BLaER1 (cell line): ENCODE results near the gene SSR1.
"Not testable (repeated sequence)": the region's sequence is repeated elsewhere in the genome, so short reads cannot be mapped to it uniquely, and the experiment has no call there.

Experiments used
- H3K27ac ChIP-seq: shearing (Covaris generic); formaldehyde crosslinking; 2 replicates; pipeline ENCODE4 v1.8.1; 2022
- H3K27me3 ChIP-seq: shearing (Covaris generic); formaldehyde crosslinking; 2 replicates; pipeline ENCODE4 v1.8.1; 2022
- H3K36me3 ChIP-seq: shearing (Covaris generic); formaldehyde crosslinking; 2 replicates; pipeline ENCODE4 v1.8.1; 2022
- H3K4me1 ChIP-seq: shearing (Covaris generic); formaldehyde crosslinking; 2 replicates; pipeline ENCODE4 v1.8.1; 2022
- H3K4me2 ChIP-seq: shearing (Covaris generic); formaldehyde crosslinking; 2 replicates; pipeline ENCODE4 v1.8.1; 2022
- H3K4me3 ChIP-seq: shearing (Covaris generic); formaldehyde crosslinking; 2 replicates; pipeline ENCODE4 v1.8.1; 2022
- H3K9ac ChIP-seq: shearing (Covaris generic); formaldehyde crosslinking; 2 replicates; pipeline ENCODE4 v1.8.1; 2022
- H3K9me3 ChIP-seq: shearing (Covaris generic); formaldehyde crosslinking; 2 replicates; pipeline ENCODE4 v1.8.1; 2022
- H4K20me1 ChIP-seq: shearing (Covaris generic); formaldehyde crosslinking; 2 replicates; pipeline ENCODE4 v1.8.1; 2022
- Cebpa-rat ChIP-seq: shearing (Covaris generic); IDR thresholded peaks from 2 replicates; pipeline ENCODE4 v1.8.1; 2022

Gene SSR1

GRCh38 chr6:7267466-7268091 is 45.4 kb downstream of the SSR1 start:
- Histone ChIP-seq H3K4me2 (no peak overlapping the region), H4K20me1 (no peaks in the 10 kb centered on the region), H3K36me3 (no peaks in the 10 kb centered on the region), H3K27ac (no peak overlapping the region), H3K9ac (no peak overlapping the region), H3K9me3 (no peaks in the 10 kb centered on the region), H3K27me3 (no peaks in the 10 kb centered on the region), H3K4me3 (no peak overlapping the region), H3K4me1 (peaks cover 12% of the 10 kb centered on the region)
- no peak for TF ChIP-seq Cebpa-rat

- peaks cover 13% of the 10 kb centered on the region for H3K4me1 ChIP-seq
- H3K27ac ChIP-seq = no peak overlapping the region; the same call in 1 of the 2 replicates
- no peak overlapping the region for H3K9ac ChIP-seq
- no peak for TF ChIP-seq Cebpa-rat
- H3K27me3 ChIP-seq = no peaks in the 10 kb centered on the region
- no peaks in the 10 kb centered on the region for H3K9me3 ChIP-seq
- H3K4me3 ChIP-seq = no peak overlapping the region
- H3K36me3 ChIP-seq = no peaks in the 10 kb centered on the region
- no peaks in the 10 kb centered on the region for H4K20me1 ChIP-seq
- peak overlapping the region; percentile 3; the same call in 1 of the 2 replicates for H3K4me2 ChIP-seq
Measured at GRCh38 chr6:7267071-7267465, 45.9 kb downstream of the SSR1 start.

GRCh38 chr6:7265385-7265726 is 47.6 kb downstream of the SSR1 start:
- H3K9me3 ChIP-seq, H3K27me3 ChIP-seq, H3K9ac ChIP-seq, H3K4me2 ChIP-seq, H3K4me3 ChIP-seq, H4K20me1 ChIP-seq, H3K36me3 ChIP-seq, H3K27ac ChIP-seq: not testable (repeated sequence)
- H3K4me1 ChIP-seq = peaks cover 30% of the 10 kb centered on the region

GRCh38 chr6:7264686-7265384 is 48.2 kb downstream of the SSR1 start:
- TF ChIP-seq Cebpa-rat = no peak

GRCh38 chr6:7264041-7264440 is 49.0 kb downstream of the SSR1 start:
- H3K27me3 ChIP-seq = no peaks in the 10 kb centered on the region
- H3K36me3 ChIP-seq = no peaks in the 10 kb centered on the region
- TF ChIP-seq Cebpa-rat = no peak
- H4K20me1 ChIP-seq = no peaks in the 10 kb centered on the region
- no peak overlapping the region for H3K4me3 ChIP-seq
- peaks cover 44% of the 10 kb centered on the region for H3K4me1 ChIP-seq
- H3K27ac ChIP-seq = no peak overlapping the region
- H3K4me2 ChIP-seq = no peak overlapping the region
- H3K9ac ChIP-seq = no peak overlapping the region
- no peaks in the 10 kb centered on the region for H3K9me3 ChIP-seq

More at GRCh38 chr6:7264686-7265384, 48.2 kb downstream of the SSR1 start:
- Histone ChIP-seq H3K27me3 (no peaks in the 10 kb centered on the region), H3K9me3 (no peaks in the 10 kb centered on the region), H3K27ac (no peak overlapping the region), H4K20me1 (no peaks in the 10 kb centered on the region), H3K9ac (no peak overlapping the region), H3K4me2 (no peak overlapping the region), H3K4me1 (peaks cover 36% of the 10 kb centered on the region), H3K4me3 (no peak overlapping the region), H3K36me3 (no peaks in the 10 kb centered on the region)

GRCh38 chr6:7263519-7263805 is 49.5 kb downstream of the SSR1 start:
- H3K27me3 ChIP-seq, H3K4me2 ChIP-seq, H3K9me3 ChIP-seq, H3K27ac ChIP-seq, H3K36me3 ChIP-seq, H3K4me3 ChIP-seq, H4K20me1 ChIP-seq, H3K9ac ChIP-seq: not testable (repeated sequence)
- peaks cover 49% of the 10 kb centered on the region for H3K4me1 ChIP-seq

- Histone ChIP-seq H3K4me3 (no peak overlapping the region), H3K27me3 (no peaks in the 10 kb centered on the region), H4K20me1 (no peaks in the 10 kb centered on the region), H3K9ac (no peak overlapping the region), H3K4me1 (peaks cover 55% of the 10 kb centered on the region), H3K4me2 (no peak overlapping the region), H3K36me3 (no peaks in the 10 kb centered on the region), H3K27ac (no peak overlapping the region), H3K9me3 (no peaks in the 10 kb centered on the region)
- no peak for TF ChIP-seq Cebpa-rat
Measured at GRCh38 chr6:7262746-7263518, 50.1 kb downstream of the SSR1 start.

- Histone ChIP-seq H3K4me1 (peaks cover 57% of the 10 kb centered on the region), H3K4me3 (peak overlapping the region; percentile 65; the same call in 1 of the 2 replicates), H3K27ac (peak overlapping the region; percentile 80), H3K9me3 (peaks cover 3% of the 10 kb centered on the region), H3K27me3 (no peaks in the 10 kb centered on the region), H4K20me1 (no peaks in the 10 kb centered on the region), H3K4me2 (peak overlapping the region; percentile 99), H3K9ac (no peak overlapping the region), H3K36me3 (no peaks in the 10 kb centered on the region)
- no peak for TF ChIP-seq Cebpa-rat
Measured at GRCh38 chr6:7261852-7262461, 51.0 kb downstream of the SSR1 start.

- peak overlapping the region; percentile 65 for H3K4me3 ChIP-seq
- peak overlapping the region; percentile 99 for H3K4me2 ChIP-seq
- TF ChIP-seq Cebpa-rat = no peak
- peaks cover 10% of the 10 kb centered on the region for H3K9me3 ChIP-seq
- no peaks in the 10 kb centered on the region for H3K27me3 ChIP-seq
- no peaks in the 10 kb centered on the region for H3K36me3 ChIP-seq
- peak overlapping the region; percentile 80 for H3K27ac ChIP-seq
- H3K4me1 ChIP-seq = peaks cover 50% of the 10 kb centered on the region
- peak overlapping the region; percentile 67 for H3K9ac ChIP-seq
- no peaks in the 10 kb centered on the region for H4K20me1 ChIP-seq
Measured at GRCh38 chr6:7261032-7261841, 51.8 kb downstream of the SSR1 start.
